ENCODE measurements around the gene SIPA1L3.

Gene SIPA1L3

GRCh38 chr19:38164526-38164925 is 257.5 kb downstream of the SIPA1L3 start:
- DNase-seq: no peak

GRCh38 chr19:38165335-38165734 is 258.3 kb downstream of the SIPA1L3 start:
- no peak for DNase-seq

- DNase-seq: no peak
These were observed 261.6 kb downstream of the SIPA1L3 start for GRCh38 chr19:38168637-38169036.

- DNase-seq: no peak
These were observed 263.3 kb downstream of the SIPA1L3 start for GRCh38 chr19:38170334-38170733.

GRCh38 chr19:38172001-38172400 is 265.0 kb downstream of the SIPA1L3 start:
- no peak for DNase-seq

- no peak for DNase-seq
These were observed 266.5 kb downstream of the SIPA1L3 start for GRCh38 chr19:38173291-38174041.

- no peak for DNase-seq
These were observed 268.4 kb downstream of the SIPA1L3 start for GRCh38 chr19:38175422-38175821.

- DNase-seq: no peak
These were observed 273.1 kb downstream of the SIPA1L3 start for GRCh38 chr19:38180071-38180470.

GRCh38 chr19:38182536-38183210 is 275.7 kb downstream of the SIPA1L3 start:
- no peak for DNase-seq

GRCh38 chr19:38183251-38183897 is 276.4 kb downstream of the SIPA1L3 start:
- DNase-seq: no peak

- no peak for DNase-seq
These were observed 277.8 kb downstream of the SIPA1L3 start for GRCh38 chr19:38184815-38185214.

GRCh38 chr19:38185562-38185961 is 278.6 kb downstream of the SIPA1L3 start:
- no peak for DNase-seq

GRCh38 chr19:38190061-38190460 is 283.1 kb downstream of the SIPA1L3 start:
- DNase-seq: no peak

GRCh38 chr19:38190793-38191192 is 283.8 kb downstream of the SIPA1L3 start:
- no peak for DNase-seq

- DNase-seq: no peak
These were observed 284.7 kb downstream of the SIPA1L3 start for GRCh38 chr19:38191747-38192146.

- no peak for DNase-seq
These were observed 286.4 kb downstream of the SIPA1L3 start for GRCh38 chr19:38193445-38193844.

- no peak for DNase-seq
These were observed 287.2 kb downstream of the SIPA1L3 start for GRCh38 chr19:38194061-38194701.

GRCh38 chr19:38195237-38195636 is 288.2 kb downstream of the SIPA1L3 start:
- DNase-seq: no peak

- no peak for DNase-seq
These were observed 289.3 kb downstream of the SIPA1L3 start for GRCh38 chr19:38196245-38196837.

- no peak for DNase-seq
These were observed 290.1 kb downstream of the SIPA1L3 start for GRCh38 chr19:38196948-38197656.

GRCh38 chr19:38197937-38198704 is 291.1 kb downstream of the SIPA1L3 start:
- DNase-seq: no peak

- no peak for DNase-seq
These were observed 292.3 kb downstream of the SIPA1L3 start for GRCh38 chr19:38199340-38199739.

Data from activated CD4-positive, alpha-beta T cell treated with anti-CD3 and anti-CD28 coated beads, Interleukin-2, amount 50 U/mL, for 4 hours (primary cell).